ENCODE data around the gene NTM.

DNA sequence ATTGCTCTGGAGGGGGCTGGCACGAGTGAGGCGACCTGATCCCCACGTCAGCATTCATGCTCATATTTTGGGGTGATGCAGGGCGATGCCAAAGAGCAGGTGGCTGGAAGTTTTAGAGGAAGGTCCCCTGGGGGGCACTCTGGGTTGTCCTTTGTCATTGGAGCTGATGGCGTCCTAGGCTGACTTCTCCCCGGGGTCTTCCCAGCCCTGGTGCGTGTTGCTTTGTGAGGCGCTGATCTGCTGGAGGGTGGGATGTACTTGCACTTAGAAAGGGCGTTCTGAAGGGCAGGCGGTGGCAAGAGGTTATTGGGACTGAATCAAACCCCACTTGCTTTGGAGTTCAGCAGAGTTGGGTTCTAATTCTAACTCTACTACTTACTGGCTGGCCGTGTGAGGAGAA, 313.3 kb downstream of the NTM start:
- TF ChIP-seq, protein P1, sequence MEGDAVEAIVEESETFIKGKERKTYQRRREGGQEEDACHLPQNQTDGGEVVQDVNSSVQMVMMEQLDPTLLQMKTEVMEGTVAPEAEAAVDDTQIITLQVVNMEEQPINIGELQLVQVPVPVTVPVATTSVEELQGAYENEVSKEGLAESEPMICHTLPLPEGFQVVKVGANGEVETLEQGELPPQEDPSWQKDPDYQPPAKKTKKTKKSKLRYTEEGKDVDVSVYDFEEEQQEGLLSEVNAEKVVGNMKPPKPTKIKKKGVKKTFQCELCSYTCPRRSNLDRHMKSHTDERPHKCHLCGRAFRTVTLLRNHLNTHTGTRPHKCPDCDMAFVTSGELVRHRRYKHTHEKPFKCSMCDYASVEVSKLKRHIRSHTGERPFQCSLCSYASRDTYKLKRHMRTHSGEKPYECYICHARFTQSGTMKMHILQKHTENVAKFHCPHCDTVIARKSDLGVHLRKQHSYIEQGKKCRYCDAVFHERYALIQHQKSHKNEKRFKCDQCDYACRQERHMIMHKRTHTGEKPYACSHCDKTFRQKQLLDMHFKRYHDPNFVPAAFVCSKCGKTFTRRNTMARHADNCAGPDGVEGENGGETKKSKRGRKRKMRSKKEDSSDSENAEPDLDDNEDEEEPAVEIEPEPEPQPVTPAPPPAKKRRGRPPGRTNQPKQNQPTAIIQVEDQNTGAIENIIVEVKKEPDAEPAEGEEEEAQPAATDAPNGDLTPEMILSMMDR (conservative IDR thresholded peaks at IDR 0.05; ENCODE audit: low read length), result no peak
- no peak for TF ChIP-seq EZH2phosphoT487 (IDR thresholded peaks at IDR 0.05; ENCODE audit: borderline replicate concordance)

Data from Loucy (cell line).